Activated naive CD4-positive, alpha-beta T cell treated with anti-CD3 and anti-CD28 coated beads, Interleukin-2, amount 50 U/mL, for 72 hours (primary cell): ENCODE results near the gene SMAP2. TPM values are rescaled to one million over a fixed set of nuclear protein-coding genes. Genes with fewer than 3 reads are reported as not detected.
A peak's percentile ranks its signal among the peaks of the same experiment; 100 is the strongest.

Source experiments
- ATAC-seq, 2 donors: fragments of 150-1000 bp; cut with Tn5 transposase; 2 replicates each; pipeline ENCODE4 v1.10.0; 2021; ENCODE audit warnings: mild to moderate bottlenecking in 2 of 2, moderate library complexity in 2 of 2
- DNase-seq, 2 donors: peaks; one replicate each; pipeline ENCODE4 v3.0.0; 2021 to 2022; ENCODE audit warnings: low spot score in 2 of 2
- H3K27ac Mint-ChIP-seq, 2 donors: one replicate each; pipeline ENCODE4 v1.8.0; 2022; ENCODE audit warnings: mild to moderate bottlenecking in 2 of 2, mixed read lengths in 2 of 2
- H3K36me3 Mint-ChIP-seq, 2 donors: one replicate each; pipeline ENCODE4 v1.8.0; 2022; ENCODE audit warnings: mixed read lengths in 2 of 2
- H3K9me3 Mint-ChIP-seq, 2 donors: one replicate each; pipeline ENCODE4 v1.8.0; 2022; ENCODE audit warnings: mixed read lengths in 2 of 2
- total RNA-seq, 2 donors: library from RNA; stranded (reverse); gene quantifications; one replicate each; pipeline ENCODE4 v1.2.3, GENCODE V29; 2022

Gene SMAP2
- total RNA-seq, 2 donors from 2014 or later: 229 to 299 TPM

- ATAC-seq: no peak
- Mint-ChIP-seq H3K36me3 (peaks cover 14 to 29% of the 10 kb centered on the region in 2 donors), H3K27ac (peak overlapping the region; percentile 67 to 97), H3K9me3 (no peaks in the 10 kb centered on the region)
- no peak for DNase-seq
These were observed 22.9 kb downstream of the SMAP2 start for GRCh38 chr1:40396420-40396819.

GRCh38 chr1:40397258-40397657 is 23.7 kb downstream of the SMAP2 start:
- ATAC-seq (no peak), DNase-seq (no peak)
- Mint-ChIP-seq H3K36me3 (peaks cover 14 to 29% of the 10 kb centered on the region in 2 donors), H3K27ac (peak overlapping the region; percentile 45 to 97), H3K9me3 (no peaks in the 10 kb centered on the region)

GRCh38 chr1:40399984-40400704 is 26.6 kb downstream of the SMAP2 start:
- Mint-ChIP-seq H3K9me3 (no peaks in the 10 kb centered on the region), H3K36me3 (peaks cover under 1 to 17% of the 10 kb centered on the region in 2 donors), H3K27ac (peak overlapping the region; percentile 46 to 69)
- DNase-seq (no peak), ATAC-seq (peak; percentile 69 to 75)

GRCh38 chr1:40401473-40402201 is 28.1 kb downstream of the SMAP2 start:
- Mint-ChIP-seq H3K9me3 (no peaks in the 10 kb centered on the region), H3K27ac (peak overlapping the region; percentile 18 to 69), H3K36me3 (peaks cover 0 to 23% of the 10 kb centered on the region in 2 donors)
- ATAC-seq (no peak), DNase-seq (no peak)

GRCh38 chr1:40404670-40405462 is 31.3 kb downstream of the SMAP2 start:
- Mint-ChIP-seq H3K27ac (peak overlapping the region; percentile 69 to 84), H3K9me3 (no peaks in the 10 kb centered on the region), H3K36me3 (peaks cover 4 to 34% of the 10 kb centered on the region in 2 donors)
- ATAC-seq (peak; percentile 25 to 35), DNase-seq (no peak)

GRCh38 chr1:40405812-40406211 is 32.3 kb downstream of the SMAP2 start:
- H3K36me3 Mint-ChIP-seq: peaks cover 4 to 44% of the 10 kb centered on the region in 2 donors

GRCh38 chr1:40407453-40407852 is 33.9 kb downstream of the SMAP2 start:
- no peak for ATAC-seq
- no peaks in the 10 kb centered on the region for H3K9me3 Mint-ChIP-seq
- no peak for DNase-seq
- H3K36me3 Mint-ChIP-seq: peaks cover 9 to 50% of the 10 kb centered on the region in 2 donors
- no peak overlapping the region for H3K27ac Mint-ChIP-seq

More at GRCh38 chr1:40405812-40406211, 32.3 kb downstream of the SMAP2 start:
- no peaks in the 10 kb centered on the region for H3K9me3 Mint-ChIP-seq
- ATAC-seq (no peak), DNase-seq (no peak)
- H3K27ac Mint-ChIP-seq: peak overlapping the region; percentile 62 to 83

- H3K9me3 Mint-ChIP-seq: no peaks in the 10 kb centered on the region
- peaks cover 29 to 64% of the 10 kb centered on the region in 2 donors for H3K36me3 Mint-ChIP-seq
- DNase-seq: no peak
- ATAC-seq: no peak
- peak overlapping the region; percentile 29 to 37 for H3K27ac Mint-ChIP-seq
These were observed 35.9 kb downstream of the SMAP2 start for GRCh38 chr1:40409467-40409866.

- no peak for ATAC-seq
- peaks cover 46 to 76% of the 10 kb centered on the region in 2 donors for H3K36me3 Mint-ChIP-seq
- no peak for DNase-seq
- H3K27ac Mint-ChIP-seq: no peak overlapping the region
- H3K9me3 Mint-ChIP-seq: no peaks in the 10 kb centered on the region
These were observed 37.8 kb downstream of the SMAP2 start for GRCh38 chr1:40411294-40411693.

GRCh38 chr1:40411843-40412242 is 38.3 kb downstream of the SMAP2 start:
- no peak for ATAC-seq
- DNase-seq: no peak
- H3K27ac Mint-ChIP-seq: no peak overlapping the region
- H3K9me3 Mint-ChIP-seq: no peaks in the 10 kb centered on the region
- peaks cover 49 to 79% of the 10 kb centered on the region in 2 donors for H3K36me3 Mint-ChIP-seq

- no peaks in the 10 kb centered on the region for H3K9me3 Mint-ChIP-seq
- DNase-seq (no peak), ATAC-seq (no peak)
- H3K36me3 Mint-ChIP-seq: peaks cover 60 to 87% of the 10 kb centered on the region in 2 donors
- peak overlapping the region; percentile 76 to 91 for H3K27ac Mint-ChIP-seq
These were observed 40.2 kb downstream of the SMAP2 start for GRCh38 chr1:40413527-40414252.

- ATAC-seq (no peak), DNase-seq (no peak)
- peaks cover 61 to 85% of the 10 kb centered on the region in 2 donors for H3K36me3 Mint-ChIP-seq
- H3K9me3 Mint-ChIP-seq: no peaks in the 10 kb centered on the region
- peak overlapping the region; percentile 76 to 94 for H3K27ac Mint-ChIP-seq
These were observed 40.8 kb downstream of the SMAP2 start for GRCh38 chr1:40414331-40414730.

GRCh38 chr1:40416709-40417108 is 43.2 kb downstream of the SMAP2 start:
- Mint-ChIP-seq H3K9me3 (no peaks in the 10 kb centered on the region), H3K36me3 (peaks cover 62 to 80% of the 10 kb centered on the region in 2 donors), H3K27ac (peak overlapping the region in 1 of 2 donors; percentile 60)
- DNase-seq (no peak), ATAC-seq (no peak)

GRCh38 chr1:40421431-40422384 is 48.2 kb downstream of the SMAP2 start:
- H3K36me3 Mint-ChIP-seq: peaks cover 35 to 85% of the 10 kb centered on the region in 2 donors
- no peaks in the 10 kb centered on the region for H3K9me3 Mint-ChIP-seq
- DNase-seq (no peak), ATAC-seq (peak in 1 of 2 donors; percentile 5)
- peak overlapping the region; percentile 77 to 88 for H3K27ac Mint-ChIP-seq

- no peak for ATAC-seq
- peak overlapping the region; percentile 77 to 78 for H3K27ac Mint-ChIP-seq
These were observed 49.2 kb downstream of the SMAP2 start for GRCh38 chr1:40422630-40423263.

More at GRCh38 chr1:40422630-40423263, 49.2 kb downstream of the SMAP2 start:
- Mint-ChIP-seq H3K36me3 (peaks cover 24 to 76% of the 10 kb centered on the region in 2 donors), H3K9me3 (no peaks in the 10 kb centered on the region)
- no peak for DNase-seq
